Fibroblast of lung (primary cell): ENCODE measurements around the gene KLHDC7B.

Source experiments
- EZH2 ChIP-seq: IDR thresholded peaks from 2 replicates; pipeline ENCODE4 v1.5.1; 2012; ENCODE audit warnings: low read length, control low read depth, mild to moderate bottlenecking; ENCODE audit errors: missing control alignments
- TF ChIP-seq, protein P1 (sequence below), 2 donors: IDR thresholded peaks in 1 of 2; conservative IDR thresholded peaks in 1 of 2; 1 replicate in 1 of 2; 2 replicates in 1 of 2; pipeline ENCODE4 v1.5.1; 2011 to 2012; ENCODE audit warnings: low read length in 2 of 2, control low read depth in 1 of 2, inconsistent platforms in 1 of 2, low read depth in 1 of 2, mild to moderate bottlenecking in 1 of 2

DNA sequence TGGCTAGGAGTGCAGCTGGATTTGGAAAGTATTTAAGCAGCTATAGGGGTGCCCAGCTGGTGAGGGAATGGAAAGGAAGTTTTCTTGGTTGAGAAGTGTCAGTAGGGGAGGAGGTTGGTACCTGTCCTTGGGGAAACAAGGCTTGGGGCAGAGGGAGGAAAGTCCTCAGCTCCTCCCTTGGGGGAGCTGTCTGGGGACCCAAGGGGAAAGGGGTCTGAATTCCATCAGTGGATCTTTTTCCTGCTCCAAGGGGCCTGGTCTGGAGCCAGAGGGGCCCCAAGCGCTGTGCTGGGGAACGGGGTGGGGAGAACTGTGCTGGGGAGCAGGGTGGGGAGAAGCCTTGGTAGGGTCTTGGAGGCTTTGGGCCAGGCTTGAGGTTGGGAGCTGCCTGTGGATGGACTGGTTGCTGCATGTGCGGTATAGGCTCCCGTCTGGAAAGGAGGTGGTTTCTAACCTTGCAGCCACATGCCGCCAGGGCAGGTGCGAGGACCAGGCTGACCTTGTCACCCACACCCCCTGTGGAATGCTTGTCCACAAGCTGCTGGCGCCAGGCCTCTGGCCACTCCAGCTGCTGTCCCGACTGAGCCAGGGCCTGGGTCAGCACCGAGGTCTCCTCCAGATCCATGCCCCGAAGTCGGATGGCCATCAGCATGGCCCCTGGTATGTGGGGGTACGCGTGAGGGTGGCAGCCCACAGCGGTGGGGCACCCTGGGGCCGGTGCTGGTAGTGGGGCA lies 16.9 kb upstream of the KLHDC7B start:
- TF ChIP-seq, protein P1, sequence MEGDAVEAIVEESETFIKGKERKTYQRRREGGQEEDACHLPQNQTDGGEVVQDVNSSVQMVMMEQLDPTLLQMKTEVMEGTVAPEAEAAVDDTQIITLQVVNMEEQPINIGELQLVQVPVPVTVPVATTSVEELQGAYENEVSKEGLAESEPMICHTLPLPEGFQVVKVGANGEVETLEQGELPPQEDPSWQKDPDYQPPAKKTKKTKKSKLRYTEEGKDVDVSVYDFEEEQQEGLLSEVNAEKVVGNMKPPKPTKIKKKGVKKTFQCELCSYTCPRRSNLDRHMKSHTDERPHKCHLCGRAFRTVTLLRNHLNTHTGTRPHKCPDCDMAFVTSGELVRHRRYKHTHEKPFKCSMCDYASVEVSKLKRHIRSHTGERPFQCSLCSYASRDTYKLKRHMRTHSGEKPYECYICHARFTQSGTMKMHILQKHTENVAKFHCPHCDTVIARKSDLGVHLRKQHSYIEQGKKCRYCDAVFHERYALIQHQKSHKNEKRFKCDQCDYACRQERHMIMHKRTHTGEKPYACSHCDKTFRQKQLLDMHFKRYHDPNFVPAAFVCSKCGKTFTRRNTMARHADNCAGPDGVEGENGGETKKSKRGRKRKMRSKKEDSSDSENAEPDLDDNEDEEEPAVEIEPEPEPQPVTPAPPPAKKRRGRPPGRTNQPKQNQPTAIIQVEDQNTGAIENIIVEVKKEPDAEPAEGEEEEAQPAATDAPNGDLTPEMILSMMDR (conservative IDR thresholded peaks at IDR 0.05 in 1 of 2, IDR thresholded peaks at IDR 0.05 in 1 of 2; ENCODE audit: low read depth in 1 of 2, low read length in 2 of 2), result no peak
- TF ChIP-seq EZH2, result no peak
